RWPE1 (cell line): Measurements from ENCODE around the gene EFNA5.

Source experiments
- CTCF ChIA-PET: fragments of 350-600 bp; sonication (Branson Sonifier 250); formaldehyde crosslinking; extraction: SDS; loops from one replicate; lab custom pipeline; 2021; lab: Yijun Ruan, JAX
- POLR2A ChIA-PET: fragments of 400-600 bp; formaldehyde crosslinking; extraction: SDS; loops from one replicate; lab custom pipeline; 2020; ENCODE audit warnings: antibody characterized with exemption; ENCODE audit not compliant: low non-redundant PET; lab: Yijun Ruan, JAX
- DNase-seq: peaks from one replicate; pipeline ENCODE4 v3.0.0; 2012; ENCODE audit warnings: low spot score
- H3K27ac ChIP-seq: fragments of 450-650 bp; 2 replicates; pipeline ENCODE4 v1.5.1; 2017
- CTCF ChIP-seq: fragments of 450-650 bp; conservative IDR thresholded peaks from 2 replicates; pipeline ENCODE4 v1.5.1; 2017; ENCODE audit warnings: low read depth, mild to moderate bottlenecking

The EFNA5 gene

GRCh38 chr5:107605596-107606125 lies 65.1 kb downstream of the EFNA5 start:
- DNase-seq, result no peak
- ChIA-PET CTCF (no interaction called here), POLR2A (no interaction called here)
- no peak for TF ChIP-seq CTCF
- no peak overlapping the region for H3K27ac ChIP-seq

- no peak for DNase-seq
- H3K27ac ChIP-seq, result no peak overlapping the region
- TF ChIP-seq CTCF, result no peak
- ChIA-PET POLR2A (no interaction called here), CTCF (no interaction called here)
These were observed 65.7 kb downstream of the EFNA5 start for GRCh38 chr5:107604990-107605389.

- H3K27ac ChIP-seq, result no peak overlapping the region
- POLR2A ChIA-PET, result no interaction called here
These were observed 66.4 kb downstream of the EFNA5 start for GRCh38 chr5:107604146-107604910.

GRCh38 chr5:107603349-107603748 lies 67.4 kb downstream of the EFNA5 start:
- no peak overlapping the region for H3K27ac ChIP-seq
- TF ChIP-seq CTCF, result no peak
- POLR2A ChIA-PET, result no interaction called here
- CTCF ChIA-PET, result interaction anchor here (0.8 kb wide), 1 partner anchor 12 kb away, joined by 3 read pairs; no protein-coding TSS in a partner anchor
- DNase-seq, result no peak

More at GRCh38 chr5:107604146-107604910, 66.4 kb downstream of the EFNA5 start:
- no peak for TF ChIP-seq CTCF
- CTCF ChIA-PET, result interaction anchor here (0.6 to 0.8 kb wide), 2 partner anchors 13 to 240 kb away, joined by 3 read pairs; no protein-coding TSS in a partner anchor
- DNase-seq, result no peak

- ChIA-PET POLR2A (no interaction called here), CTCF (no interaction called here)
- no peak for TF ChIP-seq CTCF
- no peak overlapping the region for H3K27ac ChIP-seq
- DNase-seq, result no peak
These were observed 67.8 kb downstream of the EFNA5 start for GRCh38 chr5:107602896-107603295.

GRCh38 chr5:107601076-107601475 lies 69.7 kb downstream of the EFNA5 start:
- ChIA-PET CTCF (no interaction called here), POLR2A (no interaction called here)
- TF ChIP-seq CTCF, result no peak
- no peak overlapping the region for H3K27ac ChIP-seq
- DNase-seq, result no peak
